Activated CD4-positive, CD25-positive, alpha-beta regulatory T cell treated with anti-CD3 and anti-CD28 coated beads, Interleukin-2, amount 50 U/mL, for 24 hours (primary cell): ENCODE measurements around the gene SAXO1.
"Not testable (repeated sequence)": the region's sequence is repeated elsewhere in the genome, so short reads cannot be mapped to it uniquely, and the experiment has no call there.

Source experiments
- ATAC-seq, 2 donors: fragments of 150-1000 bp; cut with Tn5 transposase; one replicate each; pipeline ENCODE4 v1.10.0; 2021; ENCODE audit warnings: mild to moderate bottlenecking in 1 of 2, moderate library complexity in 1 of 2

SAXO1 gene, protein sequence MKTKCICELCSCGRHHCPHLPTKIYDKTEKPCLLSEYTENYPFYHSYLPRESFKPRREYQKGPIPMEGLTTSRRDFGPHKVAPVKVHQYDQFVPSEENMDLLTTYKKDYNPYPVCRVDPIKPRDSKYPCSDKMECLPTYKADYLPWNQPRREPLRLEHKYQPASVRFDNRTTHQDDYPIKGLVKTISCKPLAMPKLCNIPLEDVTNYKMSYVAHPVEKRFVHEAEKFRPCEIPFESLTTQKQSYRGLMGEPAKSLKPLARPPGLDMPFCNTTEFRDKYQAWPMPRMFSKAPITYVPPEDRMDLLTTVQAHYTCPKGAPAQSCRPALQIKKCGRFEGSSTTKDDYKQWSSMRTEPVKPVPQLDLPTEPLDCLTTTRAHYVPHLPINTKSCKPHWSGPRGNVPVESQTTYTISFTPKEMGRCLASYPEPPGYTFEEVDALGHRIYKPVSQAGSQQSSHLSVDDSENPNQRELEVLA

DNA sequence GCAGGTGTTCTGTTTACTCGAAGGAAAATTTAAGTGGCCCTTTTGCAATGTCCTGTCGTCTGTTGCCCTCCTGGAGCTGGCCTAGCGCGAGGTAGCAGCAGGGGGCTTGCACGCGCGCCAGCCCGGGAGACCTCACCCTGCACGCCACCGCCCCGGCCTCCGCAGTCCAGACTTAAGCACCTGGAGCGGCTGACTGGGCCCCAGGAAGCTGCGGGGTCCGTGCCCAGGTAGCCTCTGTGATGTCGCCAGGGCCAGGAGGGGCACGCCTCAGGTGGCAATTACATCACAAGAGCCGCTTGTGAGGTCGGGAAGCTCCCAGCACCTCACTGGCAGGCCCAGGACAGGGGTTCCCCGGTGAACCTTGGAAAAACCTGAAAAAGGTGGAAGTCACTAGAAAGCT, at the start of gene SAXO1:
SAXO1 (minus strand) TSS at position 195 of the 400 bp plus-strand sequence. CDS start 301 bp downstream, outside the sequence.
- ATAC-seq: no peak

DNA sequence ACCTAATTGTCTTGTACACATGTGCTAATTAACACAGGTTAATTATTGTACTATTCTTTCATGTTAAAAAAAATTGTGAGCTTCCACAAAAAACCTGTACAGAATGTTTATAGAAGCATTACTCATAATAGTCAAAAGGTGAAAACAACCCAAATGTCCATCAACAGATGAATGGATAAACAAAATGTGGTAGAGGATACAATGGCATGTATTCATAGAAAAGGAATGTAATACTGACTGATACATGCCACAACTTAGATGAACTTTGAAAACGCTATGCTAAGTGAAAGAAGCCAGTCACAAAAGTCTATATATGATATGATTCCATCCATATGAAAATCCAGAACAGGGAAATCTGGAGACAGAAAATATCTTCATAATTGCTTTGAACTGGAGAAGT, 41.8 kb upstream of the SAXO1 start:
- ATAC-seq: no peak

DNA sequence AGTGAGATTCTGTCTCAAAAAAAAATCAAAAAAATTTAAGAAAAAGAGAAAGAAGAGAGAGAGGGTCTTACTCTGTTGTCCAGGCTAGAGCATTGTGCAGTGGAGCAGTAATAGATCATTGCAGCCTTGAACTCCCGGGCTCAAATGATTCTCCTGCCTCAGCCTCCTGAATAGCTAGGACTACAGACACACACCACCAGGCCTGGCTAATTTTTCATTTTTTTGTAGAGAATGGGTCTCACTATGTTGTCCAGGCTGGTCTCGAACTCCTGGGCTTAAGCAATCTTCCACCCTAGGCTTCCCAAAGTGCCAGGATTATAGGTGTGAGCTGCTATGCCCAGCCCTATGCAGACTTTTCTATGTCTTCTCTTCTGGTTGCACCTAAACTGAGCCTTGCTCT, 41.2 kb upstream of the SAXO1 start:
- ATAC-seq: no peak

DNA sequence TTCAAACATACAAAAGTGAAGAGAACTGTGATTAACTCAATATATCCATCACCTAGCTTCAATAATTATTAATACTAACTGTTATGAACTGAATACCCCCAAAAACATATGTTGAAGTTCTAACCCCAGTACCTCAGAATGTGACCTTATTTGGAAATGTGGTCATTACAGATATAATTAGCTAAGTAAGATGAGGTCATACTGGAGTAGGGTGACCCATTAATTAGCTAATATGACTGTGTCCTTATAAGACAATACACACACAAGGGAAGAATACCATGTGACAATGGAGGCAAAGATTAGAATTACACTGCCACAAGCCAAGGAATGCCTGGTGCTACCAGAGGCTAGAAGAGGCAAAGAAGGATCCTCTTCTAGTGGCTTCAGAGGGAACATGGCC, 24.0 kb upstream of the SAXO1 start:
- no peak for ATAC-seq

DNA sequence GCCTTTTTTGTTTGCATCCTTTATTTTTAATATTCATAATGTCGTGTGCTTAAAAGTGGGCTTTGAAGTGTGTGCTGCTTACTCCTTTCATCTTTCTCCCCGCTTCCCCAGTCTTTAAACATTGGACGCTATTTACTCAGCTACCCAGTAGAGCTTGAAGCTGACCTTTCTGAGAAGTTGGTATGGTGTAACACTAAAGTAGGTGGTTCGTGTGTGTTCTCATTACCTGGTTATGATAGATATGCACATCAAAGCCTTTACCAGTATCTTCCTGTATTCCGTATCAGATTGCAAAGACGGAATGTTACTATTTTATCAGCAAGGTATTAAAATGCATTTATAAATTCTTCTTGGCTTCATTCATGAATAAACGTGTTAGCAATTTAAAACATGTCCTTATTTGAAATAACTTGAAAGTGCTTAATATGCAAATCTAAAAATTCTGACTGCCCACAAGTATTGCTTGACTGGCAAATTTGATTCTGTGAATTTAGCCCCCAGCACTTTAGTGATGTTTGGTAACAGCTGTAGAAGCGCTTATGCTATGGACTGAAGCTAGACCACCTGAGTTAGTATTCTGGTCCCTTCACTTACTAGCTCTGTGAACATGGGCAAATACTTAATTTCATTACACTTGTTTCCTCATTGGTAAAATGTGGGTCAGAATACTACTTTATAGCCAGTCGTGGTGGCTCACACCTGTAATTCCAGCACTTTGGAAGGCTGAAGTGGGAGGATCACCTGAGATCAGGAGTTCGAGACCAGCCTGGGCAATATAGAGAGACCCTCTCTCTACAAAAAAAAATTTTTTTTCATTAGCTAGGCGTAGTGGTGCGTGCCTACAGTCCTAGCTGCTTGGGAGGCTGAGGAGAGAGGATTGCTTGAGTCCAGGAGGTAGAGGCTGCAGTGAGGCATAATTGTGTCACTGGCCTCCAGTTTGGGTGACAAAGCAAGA, 17.9 kb upstream of the SAXO1 start:
- no peak for ATAC-seq

DNA sequence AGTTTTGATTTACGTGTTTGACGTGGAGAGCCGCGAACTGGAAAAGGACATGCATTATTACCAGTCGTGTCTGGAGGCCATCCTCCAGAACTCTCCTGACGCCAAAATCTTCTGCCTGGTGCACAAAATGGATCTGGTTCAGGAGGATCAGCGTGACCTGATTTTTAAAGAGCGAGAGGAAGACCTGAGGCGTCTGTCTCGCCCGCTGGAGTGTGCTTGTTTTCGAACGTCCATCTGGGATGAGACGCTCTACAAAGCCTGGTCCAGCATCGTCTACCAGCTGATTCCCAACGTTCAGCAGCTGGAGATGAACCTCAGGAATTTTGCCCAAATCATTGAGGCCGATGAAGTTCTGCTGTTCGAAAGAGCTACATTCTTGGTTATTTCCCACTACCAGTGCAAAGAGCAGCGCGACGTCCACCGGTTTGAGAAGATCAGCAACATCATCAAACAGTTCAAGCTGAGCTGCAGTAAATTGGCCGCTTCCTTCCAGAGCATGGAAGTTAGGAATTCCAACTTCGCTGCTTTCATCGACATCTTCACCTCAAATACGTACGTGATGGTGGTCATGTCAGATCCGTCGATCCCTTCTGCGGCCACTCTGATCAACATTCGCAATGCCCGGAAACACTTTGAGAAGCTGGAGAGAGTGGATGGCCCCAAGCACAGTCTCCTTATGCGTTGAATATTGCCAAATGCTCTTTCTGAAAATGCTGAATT, 17.1 kb upstream of the SAXO1 start:
- ATAC-seq: no peak

DNA sequence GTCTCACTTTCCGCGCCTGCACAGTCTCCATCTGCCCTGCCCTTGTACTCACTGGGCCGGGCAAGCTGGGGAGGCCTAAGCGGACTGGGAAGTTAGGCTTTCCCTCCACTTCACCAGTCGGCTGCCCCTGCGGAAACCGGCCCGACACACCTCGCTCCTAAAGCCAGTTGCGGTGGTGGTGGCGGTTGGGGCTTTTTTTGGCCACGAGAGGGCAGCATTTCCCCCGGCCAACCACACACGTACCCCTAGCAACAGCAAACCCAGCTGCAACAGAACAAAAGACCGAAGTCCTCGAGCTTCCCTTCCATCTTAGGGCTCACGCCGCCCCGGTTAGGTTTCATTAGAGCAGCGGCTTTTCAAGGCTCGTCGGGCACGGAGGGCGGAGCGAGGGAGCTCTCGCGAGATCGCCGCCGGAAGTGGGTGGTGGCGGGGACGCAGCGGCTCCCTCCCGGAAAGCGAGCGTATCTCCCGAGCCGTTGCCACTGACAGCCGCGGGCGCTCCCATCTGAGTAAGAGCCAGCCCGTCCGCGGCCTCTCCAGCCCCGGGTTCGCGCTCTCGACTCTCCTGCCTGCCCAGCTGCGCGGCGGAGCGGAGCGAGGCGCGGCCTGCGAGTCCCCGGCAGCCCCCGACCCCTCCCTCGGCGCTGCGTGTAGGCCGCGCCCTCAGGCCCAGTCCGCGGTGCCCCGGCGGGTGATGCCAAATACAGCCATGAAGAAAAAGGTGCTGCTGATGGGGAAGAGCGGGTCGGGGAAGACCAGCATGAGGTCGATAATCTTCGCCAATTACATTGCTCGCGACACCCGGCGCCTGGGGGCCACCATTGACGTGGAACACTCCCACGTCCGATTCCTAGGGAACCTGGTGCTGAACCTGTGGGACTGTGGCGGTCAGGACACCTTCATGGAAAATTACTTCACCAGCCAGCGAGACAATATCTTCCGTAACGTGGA, 16.2 kb upstream of the SAXO1 start, which contains the start of gene RRAGA:
RRAGA (plus strand) TSS at position 462 of the 951 bp plus-strand sequence; CDS start at position 695, 233 bp downstream.
- peak; percentile 89 to 93 for ATAC-seq

DNA sequence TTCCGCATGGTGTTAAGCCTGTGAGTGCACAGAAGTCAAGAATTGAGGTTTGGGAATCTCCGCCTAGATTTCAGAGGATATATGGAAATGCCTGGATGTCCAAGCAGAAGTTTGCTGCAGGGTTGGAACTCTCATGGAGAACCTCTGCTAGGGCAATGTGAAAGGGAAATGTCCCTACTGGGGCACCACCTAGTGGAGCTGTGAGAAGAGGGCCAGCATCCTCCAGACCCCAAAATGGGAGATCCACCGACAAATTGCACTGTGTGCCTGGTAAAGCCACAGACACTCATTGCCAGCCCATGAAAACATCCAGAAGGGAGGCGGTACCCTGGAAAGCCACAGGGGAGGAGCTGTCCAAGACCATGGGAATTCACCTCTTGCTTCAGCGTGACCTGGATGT, 3.6 kb upstream of the SAXO1 start:
- ATAC-seq: no peak

DNA sequence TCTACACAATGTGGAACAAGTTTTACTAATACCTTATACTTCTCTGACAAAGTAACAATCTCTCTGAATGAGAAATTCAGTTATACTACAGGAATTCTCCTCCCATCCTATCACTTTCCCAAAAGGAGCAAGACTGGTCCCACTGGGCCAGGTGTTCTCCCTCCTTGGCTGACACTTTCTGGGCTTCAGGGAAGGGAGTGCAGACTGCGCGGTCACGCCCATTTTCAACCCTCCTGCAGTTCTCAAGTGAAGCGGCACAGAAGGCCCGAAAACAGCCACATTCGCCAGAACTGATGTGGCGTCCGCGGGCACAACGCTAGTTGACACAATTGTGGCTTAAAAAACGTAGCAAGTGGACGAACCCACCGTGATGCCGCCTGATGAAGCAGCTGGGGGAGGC, 603 bp downstream of the SAXO1 start:
- no peak for ATAC-seq

DNA sequence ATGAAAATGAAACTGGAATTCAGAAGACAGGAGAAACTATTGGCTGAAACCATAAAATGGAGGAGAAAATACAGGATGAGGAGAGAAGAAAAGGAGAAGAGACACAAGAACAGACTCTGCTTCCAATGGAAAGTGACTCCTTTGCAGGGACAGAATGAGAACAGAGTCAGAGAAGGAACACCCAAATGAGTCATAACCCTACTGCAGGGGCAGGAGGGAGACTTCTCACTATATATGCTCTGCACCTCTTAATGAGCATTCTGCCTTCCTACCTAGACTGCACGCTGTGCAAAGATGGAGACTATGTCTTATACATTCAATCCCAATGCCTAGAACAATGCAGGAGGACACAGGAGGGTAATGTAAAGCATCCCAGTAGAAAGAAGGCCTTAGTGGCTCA, 2.1 kb downstream of the SAXO1 start:
- ATAC-seq: no peak

DNA sequence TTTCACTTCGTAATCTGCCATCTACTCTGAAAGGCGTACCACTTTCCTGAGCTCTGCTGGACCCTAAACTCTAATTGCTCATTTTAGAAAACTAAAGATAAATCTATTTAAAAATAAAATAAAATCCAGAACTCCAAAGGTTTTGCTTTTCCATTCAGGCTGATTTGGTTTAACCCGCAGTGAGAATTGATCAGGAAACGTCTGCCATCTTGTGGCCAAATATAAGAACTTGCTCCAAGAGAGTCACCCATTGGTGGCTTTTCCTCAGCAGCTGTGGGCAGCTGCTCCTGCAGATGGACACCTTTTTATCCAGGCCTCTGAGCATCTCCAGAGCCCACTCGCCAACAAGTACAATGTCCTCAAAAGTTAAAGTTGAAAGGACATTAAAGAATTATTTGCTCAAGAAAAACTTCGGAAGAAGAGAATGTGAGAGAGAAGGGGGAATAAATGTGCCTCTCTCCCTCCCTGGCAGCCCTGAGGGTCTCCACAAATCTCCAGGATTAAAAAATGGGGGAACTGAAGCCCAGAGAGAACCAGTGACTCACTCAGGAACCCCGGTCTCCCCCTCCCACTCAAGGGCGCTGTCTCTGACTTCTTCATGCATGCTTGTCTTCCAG, 4.1 kb downstream of the SAXO1 start:
- no peak for ATAC-seq

DNA sequence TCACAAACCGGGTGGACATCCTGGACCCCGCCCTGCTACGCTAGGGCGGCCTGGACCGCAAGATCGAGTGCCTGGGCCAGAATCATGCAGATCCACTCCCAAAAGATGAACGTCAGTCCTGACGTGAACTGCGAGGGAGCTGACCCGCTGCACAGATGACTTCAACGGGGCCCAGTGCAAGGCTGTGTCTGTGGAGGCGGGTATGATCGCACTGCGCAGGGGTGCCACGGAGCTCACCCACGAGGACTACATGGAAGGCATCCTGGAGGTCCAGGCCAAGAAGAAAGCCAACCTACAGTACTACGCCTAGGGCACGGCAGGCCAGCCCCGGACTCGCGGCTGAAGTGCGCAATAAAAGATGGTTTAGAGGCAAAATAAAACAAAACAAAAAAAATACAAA, 5.2 kb downstream of the SAXO1 start:
- no peak for ATAC-seq

DNA sequence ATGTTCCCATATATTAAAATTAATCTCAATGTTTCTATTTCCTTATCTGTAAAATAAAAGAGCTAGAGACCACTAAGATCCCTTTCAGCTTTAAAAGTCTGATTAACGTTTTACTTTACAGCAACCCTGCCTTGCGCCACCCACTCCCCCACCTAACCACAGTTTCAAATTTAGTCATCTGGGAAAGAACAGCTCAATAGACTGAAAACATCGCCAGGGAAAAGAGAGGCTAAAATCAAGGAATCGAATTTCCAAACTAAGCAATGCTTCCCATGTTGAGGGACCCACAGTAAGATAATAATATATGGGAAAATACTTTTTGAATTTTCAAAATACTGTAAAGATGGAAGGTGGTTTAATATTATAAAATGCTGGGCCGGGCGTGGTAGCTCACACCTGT, 6.6 kb downstream of the SAXO1 start:
- ATAC-seq: no peak

DNA sequence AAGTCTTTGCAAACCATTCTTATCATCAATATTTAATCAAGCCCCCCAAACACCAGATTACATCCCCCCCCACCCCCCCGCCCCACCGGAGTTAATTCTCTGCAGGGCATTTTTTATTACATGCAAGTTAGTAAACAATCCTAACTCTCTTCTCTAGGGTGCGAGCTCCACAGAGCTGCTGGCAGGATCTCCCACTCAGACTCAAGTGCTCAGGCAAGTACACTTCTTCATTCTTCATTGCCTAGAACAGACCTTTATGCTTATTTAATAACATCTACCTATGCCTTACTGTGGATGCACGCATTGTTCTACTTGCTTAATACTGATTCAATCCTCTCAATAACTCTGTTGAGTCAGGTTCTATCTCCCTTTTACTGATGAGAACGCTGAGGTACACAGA, 9.9 kb downstream of the SAXO1 start:
- ATAC-seq: no peak

DNA sequence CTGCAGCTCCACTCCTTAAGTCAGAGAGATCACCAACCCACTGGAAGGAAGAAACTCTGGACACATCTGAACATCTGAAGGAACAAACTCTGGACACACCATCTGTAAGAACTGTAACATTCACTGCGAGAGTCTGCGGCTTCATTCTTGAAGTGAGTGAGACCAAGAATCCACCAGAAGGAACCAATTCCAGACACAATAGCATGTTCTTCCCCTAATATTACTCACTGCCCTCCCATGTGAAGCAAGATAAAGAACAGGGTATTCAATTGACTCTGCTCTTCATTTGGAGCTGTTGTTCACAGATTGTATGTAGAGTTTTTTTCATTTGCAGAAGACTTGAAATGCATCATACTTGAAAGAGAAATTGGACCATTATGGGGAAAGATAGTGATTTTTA, 10.8 kb downstream of the SAXO1 start:
- no peak for ATAC-seq

DNA sequence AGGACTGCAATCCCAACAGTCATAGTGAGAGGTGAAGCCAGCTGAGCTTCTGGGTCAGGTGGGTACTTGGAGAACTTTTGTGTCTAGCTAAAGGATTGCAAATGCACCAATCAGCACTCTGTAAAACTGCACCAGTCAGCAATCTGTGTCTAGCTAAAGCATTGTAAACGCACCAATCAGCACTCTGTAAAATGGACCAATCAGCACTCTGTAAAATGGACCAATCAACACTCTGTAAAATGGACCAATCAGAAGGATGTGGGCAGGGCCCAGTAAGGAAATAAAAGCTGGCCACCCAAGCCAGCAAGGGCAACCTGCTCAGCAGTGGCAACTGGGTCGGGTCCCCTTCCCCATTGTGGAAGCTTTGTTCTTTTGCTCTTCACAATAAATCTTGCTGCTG, 11.4 kb downstream of the SAXO1 start:
- not testable (repeated sequence) for ATAC-seq

DNA sequence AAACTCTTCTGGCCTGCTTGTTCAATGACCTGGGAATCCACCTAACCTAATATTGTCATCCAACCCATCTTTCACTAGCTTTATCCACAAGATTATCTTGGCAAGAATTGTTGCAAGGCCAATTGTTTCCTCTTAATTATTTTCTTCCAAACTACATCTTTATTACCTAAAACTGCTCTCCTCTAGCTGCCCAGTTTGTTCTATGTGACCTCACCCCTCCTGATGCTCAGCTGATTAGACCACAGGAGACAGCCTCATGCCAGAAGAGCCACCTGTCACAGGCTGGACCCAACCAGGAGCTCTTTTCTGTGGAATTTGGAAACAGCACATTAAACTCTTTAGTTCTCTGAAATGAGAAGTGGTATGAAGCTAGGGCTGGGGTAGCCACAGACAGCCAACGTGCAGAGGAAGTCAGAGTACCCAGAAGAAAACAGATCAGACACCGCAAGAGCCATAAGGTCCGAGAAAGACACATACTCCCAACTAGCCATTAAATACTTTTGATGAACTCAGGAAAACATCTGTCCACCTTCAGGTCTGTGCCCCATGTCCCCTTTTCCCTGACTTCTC, 12.0 kb downstream of the SAXO1 start:
- no peak for ATAC-seq

DNA sequence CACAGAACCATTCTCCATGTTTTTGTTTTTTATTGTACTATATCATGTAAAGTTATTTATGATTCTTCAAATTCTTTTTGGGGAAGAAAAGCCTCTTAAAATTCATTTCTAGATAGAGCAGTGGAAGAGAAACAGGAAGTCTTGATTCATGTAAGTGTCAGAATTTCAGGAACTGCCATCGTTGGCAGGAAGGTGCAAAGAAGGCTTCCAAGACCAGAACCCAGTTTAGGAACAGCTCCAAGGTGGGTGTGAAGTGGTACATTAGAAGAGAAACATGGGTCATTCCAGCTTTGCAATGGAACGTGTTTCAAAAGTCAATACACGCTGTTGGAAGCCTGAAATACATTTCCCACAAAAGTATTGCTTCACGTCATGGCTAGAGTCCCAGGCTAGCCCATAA, 14.8 kb downstream of the SAXO1 start:
- ATAC-seq: no peak

DNA sequence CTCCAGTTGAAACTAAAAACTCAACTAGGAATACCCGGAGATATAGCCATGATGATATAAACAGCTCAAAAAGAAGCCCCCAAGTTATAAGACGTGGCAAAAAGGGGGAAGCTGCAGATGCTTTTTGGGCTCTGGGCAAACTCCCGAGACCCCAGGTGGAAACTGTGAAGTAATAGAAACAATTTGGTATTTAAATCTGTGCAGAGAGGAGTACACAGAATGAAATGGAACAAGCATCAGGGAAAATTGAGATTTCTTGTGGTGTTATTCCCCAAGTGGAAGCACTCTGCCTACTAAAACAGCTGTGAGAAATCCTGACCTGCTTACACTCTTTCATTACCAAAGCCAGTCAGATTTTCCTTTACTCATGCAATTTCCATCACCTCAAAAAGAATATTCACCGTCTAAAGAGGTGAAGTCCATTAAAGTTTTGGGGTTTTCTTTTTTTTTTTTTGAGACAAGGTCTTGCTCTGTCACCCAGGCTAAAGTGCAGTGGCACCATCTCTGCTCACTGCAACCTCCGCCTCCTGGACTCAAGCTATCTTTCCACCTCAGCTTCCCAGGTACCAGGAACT, 23.5 kb downstream of the SAXO1 start:
- no peak for ATAC-seq

DNA sequence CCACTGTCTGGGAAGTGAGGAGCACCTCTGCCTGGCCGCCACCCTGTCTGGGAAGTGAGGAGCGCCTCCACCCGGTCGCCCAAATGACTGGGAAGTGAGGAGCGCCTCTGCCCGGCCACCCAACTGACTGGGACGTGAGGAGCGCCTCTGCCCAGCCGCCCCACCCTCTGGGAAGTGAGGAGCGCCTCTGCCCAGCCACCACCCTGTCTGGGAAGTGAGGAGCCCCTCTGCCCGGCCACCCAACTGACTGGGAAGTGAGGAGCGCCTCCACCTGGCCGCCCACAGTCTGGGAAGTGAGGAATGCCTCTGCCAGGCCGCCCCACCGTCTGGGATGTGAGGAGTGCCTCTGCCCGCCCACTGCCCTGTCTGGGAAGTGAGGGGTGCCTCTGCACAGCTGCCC, 32.9 kb downstream of the SAXO1 start:
- no peak for ATAC-seq
